Measurements from ENCODE around the gene RTN4. TPM values are rescaled to one million over a fixed set of nuclear protein-coding genes. Genes with fewer than 3 reads are reported as not detected.

The RTN4 gene
- polyA plus RNA-seq, 3 donors = 111 to 163 (median 158) TPM

DNA sequence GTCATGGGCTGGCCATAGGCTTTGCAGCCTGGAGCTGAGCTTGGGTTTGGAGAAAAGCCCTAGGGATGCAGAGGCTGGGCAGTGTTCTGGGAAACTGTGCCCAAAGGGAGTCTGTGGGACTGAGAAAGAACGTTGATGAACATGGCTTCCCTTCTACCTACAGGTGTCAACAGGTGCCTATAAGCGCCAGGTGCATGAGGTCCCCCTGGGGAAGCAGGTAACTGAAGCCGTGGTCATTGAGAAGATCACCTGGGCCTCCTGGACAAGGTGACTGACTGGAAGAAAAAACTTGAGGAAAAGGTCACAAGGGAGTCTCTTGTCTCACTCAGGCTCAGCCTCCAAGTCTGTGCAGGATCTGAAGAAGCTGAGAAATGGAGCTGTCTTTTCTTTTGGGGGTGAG, 83.4 kb downstream of the RTN4 start:
- Histone ChIP-seq H4K20me1 (ENCODE audit: insufficient read depth, low read length) (peaks cover 50% of the 10 kb centered on the region), H3K27ac (ENCODE audit: low read depth in 1 of 2, low read length in 2 of 2) (no peak overlapping the region), H3K4me2 (replicated peaks; ENCODE audit: extremely low read depth, low read length, poor library complexity, severe bottlenecking) (no peak overlapping the region), H3K9me3 (replicated peaks in 1 of 2; ENCODE audit: control insufficient read depth in 1 of 2, insufficient read depth in 1 of 2, low read length in 2 of 2) (no peaks in the 10 kb centered on the region), H3K36me3 (replicated peaks in 1 of 2; ENCODE audit: control insufficient read depth in 1 of 2, insufficient read depth in 2 of 2, low read length in 2 of 2) (peaks cover 20 to 41% of the 10 kb centered on the region in 2 donors), H2AFZ (ENCODE audit: insufficient read depth, low read depth, low read length, poor library complexity, severe bottlenecking) (no peak overlapping the region), H3K9ac (ENCODE audit: insufficient read depth, low read length, poor library complexity, severe bottlenecking) (no peak overlapping the region), H3K79me2 (ENCODE audit: insufficient read depth, low read length) (no peaks in the 10 kb centered on the region), H3K4me3 (replicated peaks in 1 of 3; ENCODE audit: low read depth in 2 of 3, low read length in 3 of 3) (no peak overlapping the region), H3K27me3 (ENCODE audit: control insufficient read depth in 2 of 2, insufficient read depth in 2 of 2, low read length in 2 of 2) (no peaks in the 10 kb centered on the region), H3K4me1 (ENCODE audit: control insufficient read depth in 1 of 2, insufficient read depth in 2 of 2, low read length in 2 of 2) (no peaks in the 10 kb centered on the region)
- Mint-ChIP-seq H3K4me3 (no peak overlapping the region), H3K9me3 (peaks cover 0 to 2% (median 0%) of the 10 kb centered on the region in 7 donors), H3K36me3 (peaks cover 41 to 43% of the 10 kb centered on the region in 2 donors), H3K4me1 (peaks cover 3% of the 10 kb centered on the region), H3K27ac (peak overlapping the region in 1 of 7 donors; percentile 21), H3K27me3 (ENCODE audit: low read depth in 3 of 3) (no peaks in the 10 kb centered on the region)
- TF ChIP-seq, protein P1, sequence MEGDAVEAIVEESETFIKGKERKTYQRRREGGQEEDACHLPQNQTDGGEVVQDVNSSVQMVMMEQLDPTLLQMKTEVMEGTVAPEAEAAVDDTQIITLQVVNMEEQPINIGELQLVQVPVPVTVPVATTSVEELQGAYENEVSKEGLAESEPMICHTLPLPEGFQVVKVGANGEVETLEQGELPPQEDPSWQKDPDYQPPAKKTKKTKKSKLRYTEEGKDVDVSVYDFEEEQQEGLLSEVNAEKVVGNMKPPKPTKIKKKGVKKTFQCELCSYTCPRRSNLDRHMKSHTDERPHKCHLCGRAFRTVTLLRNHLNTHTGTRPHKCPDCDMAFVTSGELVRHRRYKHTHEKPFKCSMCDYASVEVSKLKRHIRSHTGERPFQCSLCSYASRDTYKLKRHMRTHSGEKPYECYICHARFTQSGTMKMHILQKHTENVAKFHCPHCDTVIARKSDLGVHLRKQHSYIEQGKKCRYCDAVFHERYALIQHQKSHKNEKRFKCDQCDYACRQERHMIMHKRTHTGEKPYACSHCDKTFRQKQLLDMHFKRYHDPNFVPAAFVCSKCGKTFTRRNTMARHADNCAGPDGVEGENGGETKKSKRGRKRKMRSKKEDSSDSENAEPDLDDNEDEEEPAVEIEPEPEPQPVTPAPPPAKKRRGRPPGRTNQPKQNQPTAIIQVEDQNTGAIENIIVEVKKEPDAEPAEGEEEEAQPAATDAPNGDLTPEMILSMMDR (IDR thresholded peaks at IDR 0.05) = no peak
- DNase-seq = no peak
- WGBS (ENCODE audit: insufficient coverage) = 89% methylated on average over 1 of the region's 3 CpGs
- intact Hi-C loops (cut with micrococcal nuclease) = no loop called here

DNA sequence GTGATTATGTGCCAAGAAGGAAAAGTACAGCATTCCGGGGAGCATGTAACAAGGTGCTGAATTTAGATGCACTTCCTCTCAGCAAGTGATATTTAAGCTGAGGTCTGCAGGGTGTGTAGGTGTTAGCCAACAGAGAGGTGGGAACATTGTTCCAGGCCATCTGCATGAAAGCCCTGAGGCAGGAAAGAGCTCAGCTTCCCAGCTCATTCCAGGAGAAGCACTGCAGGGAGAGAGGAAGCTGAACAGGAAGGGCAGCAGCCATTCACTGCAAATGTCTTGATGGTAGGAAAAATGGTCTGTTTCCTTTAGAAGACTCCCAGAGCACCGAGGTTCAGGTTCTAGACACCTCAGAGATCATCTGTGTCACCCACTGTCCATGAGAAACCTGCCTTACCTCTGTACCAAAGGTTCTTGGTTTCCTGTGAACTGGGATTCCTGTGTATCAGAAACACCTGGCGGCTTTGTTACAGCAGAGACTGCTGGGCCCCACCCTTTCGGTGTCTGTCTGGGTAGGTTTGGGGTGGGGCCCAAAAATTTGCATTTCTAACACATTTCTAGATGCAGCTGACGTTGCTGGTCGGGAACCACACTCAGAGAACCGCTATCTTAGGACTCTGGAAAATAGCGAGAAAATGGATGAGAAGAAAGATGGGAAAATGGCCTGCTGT, 84.0 kb downstream of the RTN4 start:
- intact Hi-C loops (cut with micrococcal nuclease) = no loop called here
- TF ChIP-seq, protein P1 (IDR thresholded peaks at IDR 0.05) = no peak
- Histone ChIP-seq H2AFZ (ENCODE audit: insufficient read depth, low read depth, low read length, poor library complexity, severe bottlenecking) (no peak overlapping the region), H3K9me3 (replicated peaks in 1 of 2; ENCODE audit: control insufficient read depth in 1 of 2, insufficient read depth in 1 of 2, low read length in 2 of 2) (no peaks in the 10 kb centered on the region), H3K4me3 (replicated peaks in 1 of 3; ENCODE audit: low read depth in 2 of 3, low read length in 3 of 3) (no peak overlapping the region), H4K20me1 (ENCODE audit: insufficient read depth, low read length) (peaks cover 45% of the 10 kb centered on the region), H3K4me2 (replicated peaks; ENCODE audit: extremely low read depth, low read length, poor library complexity, severe bottlenecking) (no peak overlapping the region), H3K36me3 (replicated peaks in 1 of 2; ENCODE audit: control insufficient read depth in 1 of 2, insufficient read depth in 2 of 2, low read length in 2 of 2) (peaks cover 15 to 36% of the 10 kb centered on the region in 2 donors), H3K27ac (ENCODE audit: low read depth in 1 of 2, low read length in 2 of 2) (no peak overlapping the region), H3K27me3 (ENCODE audit: control insufficient read depth in 2 of 2, insufficient read depth in 2 of 2, low read length in 2 of 2) (no peaks in the 10 kb centered on the region), H3K79me2 (ENCODE audit: insufficient read depth, low read length) (no peaks in the 10 kb centered on the region), H3K4me1 (ENCODE audit: control insufficient read depth in 1 of 2, insufficient read depth in 2 of 2, low read length in 2 of 2) (no peaks in the 10 kb centered on the region), H3K9ac (ENCODE audit: insufficient read depth, low read length, poor library complexity, severe bottlenecking) (no peak overlapping the region)
- 86% methylated on average over 4 of the region's 8 CpGs for WGBS (ENCODE audit: insufficient coverage)
- Mint-ChIP-seq H3K27me3 (ENCODE audit: low read depth in 3 of 3) (no peaks in the 10 kb centered on the region), H3K4me3 (no peak overlapping the region), H3K27ac (peak overlapping the region in 2 of 7 donors; percentile 20 to 22), H3K36me3 (peaks cover 37 to 38% of the 10 kb centered on the region in 2 donors), H3K4me1 (peaks cover 3% of the 10 kb centered on the region), H3K9me3 (peaks cover 0 to 2% (median 0%) of the 10 kb centered on the region in 7 donors)
- no peak for DNase-seq
